PC-9 (cell line): ENCODE measurements around the gene KIZ.

ENCODE experiments used
- EZH2 ChIP-seq: fragments of 200-600 bp; sonication (generic); IDR thresholded peaks from 2 replicates; pipeline ENCODE4 v1.8.0; 2017; ENCODE audit warnings: antibody characterized with exemption, low read depth
- TF ChIP-seq, protein P1 (sequence below): fragments of 200-600 bp; sonication (generic); conservative IDR thresholded peaks from 2 replicates; pipeline ENCODE4 v1.6.1; 2017; ENCODE audit warnings: mixed run types, antibody characterized with exemption, mild to moderate bottlenecking, moderate library complexity

DNA sequence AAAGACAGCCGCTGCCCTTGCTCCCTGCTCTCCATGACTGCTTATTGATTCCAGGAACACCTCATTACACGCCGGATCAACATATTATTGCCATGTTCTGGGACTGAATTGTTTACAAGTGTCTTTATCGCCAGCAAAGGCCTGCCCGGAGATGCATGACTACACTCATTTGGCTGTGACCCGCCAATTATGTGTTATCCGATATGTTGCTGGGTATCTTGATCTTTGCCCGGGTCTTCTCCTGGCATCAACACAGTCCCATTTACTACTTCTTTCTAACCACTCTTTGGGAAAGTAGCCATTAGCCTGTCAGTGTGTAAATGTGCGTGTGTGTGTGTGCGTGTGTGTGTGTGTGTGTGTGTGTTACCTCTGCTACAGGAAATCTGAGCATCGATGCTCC lies 35.2 kb upstream of the KIZ start:
- TF ChIP-seq, protein P1, sequence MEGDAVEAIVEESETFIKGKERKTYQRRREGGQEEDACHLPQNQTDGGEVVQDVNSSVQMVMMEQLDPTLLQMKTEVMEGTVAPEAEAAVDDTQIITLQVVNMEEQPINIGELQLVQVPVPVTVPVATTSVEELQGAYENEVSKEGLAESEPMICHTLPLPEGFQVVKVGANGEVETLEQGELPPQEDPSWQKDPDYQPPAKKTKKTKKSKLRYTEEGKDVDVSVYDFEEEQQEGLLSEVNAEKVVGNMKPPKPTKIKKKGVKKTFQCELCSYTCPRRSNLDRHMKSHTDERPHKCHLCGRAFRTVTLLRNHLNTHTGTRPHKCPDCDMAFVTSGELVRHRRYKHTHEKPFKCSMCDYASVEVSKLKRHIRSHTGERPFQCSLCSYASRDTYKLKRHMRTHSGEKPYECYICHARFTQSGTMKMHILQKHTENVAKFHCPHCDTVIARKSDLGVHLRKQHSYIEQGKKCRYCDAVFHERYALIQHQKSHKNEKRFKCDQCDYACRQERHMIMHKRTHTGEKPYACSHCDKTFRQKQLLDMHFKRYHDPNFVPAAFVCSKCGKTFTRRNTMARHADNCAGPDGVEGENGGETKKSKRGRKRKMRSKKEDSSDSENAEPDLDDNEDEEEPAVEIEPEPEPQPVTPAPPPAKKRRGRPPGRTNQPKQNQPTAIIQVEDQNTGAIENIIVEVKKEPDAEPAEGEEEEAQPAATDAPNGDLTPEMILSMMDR: no peak
- no peak for TF ChIP-seq EZH2
